ENCODE data around the gene SERPINB10.

DNA sequence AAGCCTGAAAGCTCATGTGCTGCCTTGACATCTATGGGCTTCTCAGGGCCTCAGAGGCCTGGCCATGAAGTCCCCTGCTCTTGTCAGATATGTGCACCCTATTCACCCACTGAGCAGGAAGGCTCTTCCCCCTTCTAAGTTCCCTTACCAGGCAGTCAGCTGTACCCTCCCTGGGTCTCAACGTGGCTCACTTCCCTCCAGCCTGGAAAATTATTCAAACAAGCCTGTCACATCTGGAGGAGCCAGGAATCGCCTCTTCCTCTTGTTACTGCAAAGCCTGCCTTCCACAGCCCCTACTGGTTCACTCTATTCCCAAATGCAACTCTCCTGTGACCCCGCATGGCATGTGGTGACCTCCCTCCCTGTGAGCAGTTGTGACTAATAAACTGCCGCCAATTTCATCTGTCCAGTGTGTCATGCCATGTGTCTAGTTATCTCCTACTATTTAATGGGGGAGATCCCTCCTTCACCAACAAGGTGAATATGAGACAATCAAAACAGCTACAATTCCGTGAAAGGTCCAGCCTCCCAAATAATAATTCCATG lies 53.8 kb downstream of the SERPINB10 start:
- TF ChIP-seq ZNF778 (CRISPR knock-in tag; IDR thresholded peaks at IDR 0.05) (no peak), ZFP30 (CRISPR knock-in tag; IDR thresholded peaks at IDR 0.05; ENCODE audit: borderline replicate concordance) (no peak), ZKSCAN8 (CRISPR knock-in tag; IDR thresholded peaks at IDR 0.05) (no peak)
